ENCODE data around the gene LRRC8E.

GRCh38 chr19:7947939-7948338 is 59.6 kb downstream of the LRRC8E start:
- TF ChIP-seq POLR2AphosphoS5 (IDR thresholded peaks at IDR 0.05; ENCODE audit: low read depth, low read length) (no peak), REST (IDR thresholded peaks at IDR 0.05; ENCODE audit: insufficient read depth in 1 of 2, low read depth in 2 of 2, low read length in 2 of 2) (no peak)

Data from PFSK-1 (cell line).